ENCODE data around the gene GDF2. TPM values are rescaled to one million over a fixed set of nuclear protein-coding genes. Genes with fewer than 3 reads are reported as not detected.

The GDF2 gene
- total RNA-seq, 1 experiment from 2014 or later: not detected

DNA sequence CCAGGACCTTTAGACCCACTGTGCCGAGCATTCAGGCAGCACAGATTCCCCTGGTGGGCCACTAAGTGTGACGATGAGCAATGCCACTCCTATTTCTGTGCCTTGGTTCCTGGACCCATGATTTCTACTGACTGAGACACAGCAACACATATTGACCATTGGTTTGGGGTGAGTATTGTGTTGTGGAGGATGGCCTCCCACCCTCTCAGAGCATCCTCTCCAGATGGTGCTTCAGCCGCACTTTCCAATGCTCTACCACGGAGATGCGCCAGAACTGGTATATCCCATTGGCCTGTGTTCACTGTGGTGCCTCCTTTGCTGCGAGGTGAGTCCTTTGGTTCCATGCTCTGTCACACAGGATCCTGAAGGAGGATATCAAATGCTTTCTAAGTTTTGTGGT, 32.3 kb upstream of the GDF2 start:
- H3K9me3 ChIP-seq (ENCODE audit: control insufficient read depth, low read depth, low read length): no peaks in the 10 kb centered on the region
- no peak overlapping the region for H3K14ac ChIP-seq (ENCODE audit: insufficient read depth, low read length)
- no peak overlapping the region for H3K4me2 ChIP-seq (ENCODE audit: insufficient read depth, insufficient read length, low read length)
- no CpG with 5 or more reads among the region's 6 CpGs for WGBS (ENCODE audit: extremely low coverage, insufficient read length, low lambda C conversion rate)
- H2BK12ac ChIP-seq (ENCODE audit: insufficient read length, low read depth, low read length): no peak overlapping the region
- no peak overlapping the region for H3K18ac ChIP-seq (ENCODE audit: insufficient read length, low read depth, low read length)
- no peak overlapping the region for H3K9ac ChIP-seq (ENCODE audit: extremely low read depth, insufficient read length, low read length)
- no peak overlapping the region for H3K27ac ChIP-seq (ENCODE audit: insufficient read length, low read depth, low read length)
- no peak overlapping the region for H2BK120ac ChIP-seq (ENCODE audit: low read depth, low read length, poor library complexity, severe bottlenecking)
- H4K8ac ChIP-seq (replicated peaks; ENCODE audit: insufficient read length, low read depth, low read length): no peak overlapping the region
- no peak overlapping the region for H4K91ac ChIP-seq (ENCODE audit: insufficient read length, low read depth, low read length)
- H3K4me1 ChIP-seq (ENCODE audit: insufficient read depth, low read length): no peaks in the 10 kb centered on the region
- H4K5ac ChIP-seq (ENCODE audit: insufficient read length, low read depth, low read length): no peak overlapping the region
- H2AFZ ChIP-seq (ENCODE audit: low read length): no peak overlapping the region
- H2BK5ac ChIP-seq (ENCODE audit: insufficient read length, low read length): no peak overlapping the region
- no peaks in the 10 kb centered on the region for H3K23me2 ChIP-seq (ENCODE audit: insufficient read length, low read depth, low read length, poor library complexity, severe bottlenecking)
- no peak overlapping the region for H3K56ac ChIP-seq (ENCODE audit: insufficient read length, low read depth, low read length)
- no peaks in the 10 kb centered on the region for H3K79me2 ChIP-seq (ENCODE audit: insufficient read depth, low read length)
- H3K27ac Mint-ChIP-seq: no peak overlapping the region
- H3K4me1 Mint-ChIP-seq: no peaks in the 10 kb centered on the region
- no peak overlapping the region for H3K4me3 Mint-ChIP-seq
- H3K36me3 Mint-ChIP-seq (ENCODE audit: insufficient read depth in 1 of 3, low read depth in 3 of 3): no peaks in the 10 kb centered on the region
- DNase-seq: no peak
- H2AK5ac ChIP-seq (ENCODE audit: insufficient read length, low read length): no peak overlapping the region
- H2BK20ac ChIP-seq (ENCODE audit: low read depth, low read length, poor library complexity, severe bottlenecking): no peak overlapping the region
- H3T11ph ChIP-seq (ENCODE audit: low read length): no peak overlapping the region
- no peaks in the 10 kb centered on the region for H3K79me1 ChIP-seq (ENCODE audit: insufficient read depth, low read depth, low read length, poor library complexity, severe bottlenecking)
- no peak overlapping the region for H2BK15ac ChIP-seq (ENCODE audit: low read depth, low read length)
- no peak for TF ChIP-seq CTCF (conservative IDR thresholded peaks at IDR 0.05)
- no peaks in the 10 kb centered on the region for H3K9me3 Mint-ChIP-seq
- no peaks in the 10 kb centered on the region for H3K27me3 ChIP-seq (ENCODE audit: insufficient read depth, low read length)
- no peak overlapping the region for H3K23ac ChIP-seq (ENCODE audit: insufficient read length, low read depth, low read length)
- no peaks in the 10 kb centered on the region for H4K20me1 ChIP-seq (ENCODE audit: control insufficient read depth, insufficient read depth, insufficient read length)
- H3K4ac ChIP-seq (ENCODE audit: low read depth, low read length): no peak overlapping the region
- peaks cover 25% of the 10 kb centered on the region for H3K27me3 Mint-ChIP-seq (ENCODE audit: low read depth)
